ENCODE measurements around the gene ACP7.
"Not testable (repeated sequence)": the region's sequence is repeated elsewhere in the genome, so short reads cannot be mapped to it uniquely, and the experiment has no call there.

Gene ACP7

GRCh38 chr19:39133431-39134270 is 49.5 kb downstream of the ACP7 start:
- DNase-seq, result no peak

DNA sequence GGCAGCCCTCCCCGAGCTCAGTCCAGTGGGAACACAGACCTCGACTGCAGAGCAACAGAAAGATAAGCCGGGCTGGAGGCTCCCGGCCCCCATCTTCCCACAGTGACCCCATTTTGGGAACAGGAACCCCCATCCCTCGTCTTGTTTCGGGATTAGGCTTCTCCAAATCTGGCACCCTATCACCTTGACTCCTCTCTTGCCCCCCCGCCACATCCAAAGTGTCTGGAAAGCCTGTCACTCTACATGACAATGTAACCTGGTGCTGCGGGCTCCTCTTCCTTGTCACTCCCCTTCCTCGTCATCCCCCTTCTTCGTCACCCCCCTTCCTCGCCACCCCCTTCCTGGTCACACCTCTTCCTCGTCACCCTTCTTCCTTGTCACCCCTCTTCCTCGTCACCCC is 51.5 kb downstream of the ACP7 start:
- DNase-seq, result no peak

GRCh38 chr19:39136225-39136940 is 52.2 kb downstream of the ACP7 start:
- DNase-seq, result no peak

GRCh38 chr19:39137131-39137530 is 53.0 kb downstream of the ACP7 start:
- no peak for DNase-seq

- DNase-seq, result no peak
Observed at GRCh38 chr19:39138221-39139211, 54.3 kb downstream of the ACP7 start.

DNA sequence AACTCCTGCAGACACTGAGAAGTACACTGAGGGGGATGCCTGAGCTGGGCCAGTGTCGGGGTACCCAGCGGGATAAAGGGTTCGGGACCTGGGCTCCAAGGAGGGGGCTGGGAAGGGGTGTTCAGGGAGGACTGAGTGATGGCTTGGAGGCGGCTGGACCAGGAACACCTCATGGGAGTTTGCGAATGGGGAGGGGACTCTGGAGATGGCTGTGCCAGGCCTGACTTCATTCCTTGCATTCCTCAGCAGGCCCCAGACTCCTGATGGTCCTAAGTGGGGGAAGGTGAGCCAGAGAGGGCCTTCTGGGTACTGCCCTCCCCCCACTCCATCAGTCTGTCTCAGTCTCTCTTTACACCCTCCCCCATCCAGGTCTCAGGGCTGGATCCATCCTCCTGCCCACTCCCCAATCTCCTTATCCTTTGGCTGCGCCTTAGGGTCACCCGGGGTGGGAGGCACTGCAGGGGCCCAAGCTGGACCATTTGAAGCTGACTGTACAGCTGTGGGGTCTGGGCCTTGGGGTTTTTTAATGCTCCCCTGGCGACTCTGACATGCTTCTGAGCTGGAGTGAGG is 55.2 kb downstream of the ACP7 start:
- no peak for DNase-seq

DNA sequence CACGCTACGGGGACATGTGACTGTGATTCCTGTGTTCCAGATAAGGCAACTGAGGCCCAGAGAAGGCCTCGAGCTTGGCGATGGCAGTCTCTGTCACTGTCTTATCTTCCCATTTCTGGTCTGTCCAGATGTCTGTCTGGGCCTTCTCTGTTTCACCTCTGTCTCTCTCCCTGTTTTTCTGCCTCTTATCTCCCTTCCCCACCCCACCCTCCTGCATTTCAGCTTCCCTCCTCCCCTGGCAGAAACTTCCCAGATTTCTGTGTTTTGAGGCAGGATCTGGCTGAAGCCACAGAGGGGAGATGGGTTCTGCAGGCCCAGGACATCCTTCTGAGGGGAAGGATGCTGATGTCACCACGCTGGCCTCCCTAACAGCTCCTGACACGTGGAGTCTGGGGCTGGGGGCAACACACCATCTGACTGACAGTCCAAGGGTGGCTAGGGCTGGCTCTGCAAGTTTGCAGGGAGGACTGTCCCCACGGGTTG is 55.8 kb downstream of the ACP7 start:
- no peak for DNase-seq

DNA sequence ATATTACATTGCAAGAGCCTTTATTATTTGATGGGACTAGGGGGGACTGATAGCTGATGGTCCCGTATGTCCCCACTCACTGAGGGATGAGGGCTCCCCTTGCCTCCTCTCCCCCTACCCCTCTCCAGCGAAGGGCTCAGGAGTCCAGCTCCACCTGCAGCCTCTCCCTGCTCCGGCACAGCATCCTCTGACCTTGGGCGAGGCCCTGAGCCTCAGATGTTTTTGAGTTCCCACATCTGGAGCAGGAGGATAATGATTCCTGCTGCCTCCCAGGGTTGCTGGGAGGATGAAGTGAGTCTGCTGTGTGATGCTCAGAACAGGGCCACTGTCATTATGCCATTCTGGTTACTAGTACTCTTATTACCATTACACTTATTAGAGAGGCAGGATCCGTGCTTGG is 56.4 kb downstream of the ACP7 start:
- no peak for DNase-seq

DNA sequence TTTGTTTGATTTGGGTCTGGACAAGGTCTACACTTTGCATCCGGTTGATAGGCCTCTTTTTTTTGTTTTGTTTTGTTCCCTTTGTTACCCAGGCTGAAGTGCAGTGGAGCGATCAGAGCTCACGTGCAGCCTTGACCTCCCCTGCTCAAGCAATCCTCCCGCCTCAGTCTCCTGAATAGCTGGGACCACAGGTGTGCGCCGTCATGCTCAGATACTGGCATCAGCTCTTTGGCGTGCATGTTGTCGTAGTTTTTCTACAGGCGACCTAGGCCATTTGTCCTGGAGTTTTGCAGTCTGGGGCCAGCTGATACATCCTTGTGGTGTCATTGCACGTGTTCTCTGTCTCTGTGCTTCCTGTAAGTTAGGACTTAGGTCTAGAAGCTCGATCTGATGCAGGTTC is 57.8 kb downstream of the ACP7 start:
- no peak for DNase-seq

GRCh38 chr19:39142630-39143029 is 58.5 kb downstream of the ACP7 start:
- DNase-seq, result no peak

DNA sequence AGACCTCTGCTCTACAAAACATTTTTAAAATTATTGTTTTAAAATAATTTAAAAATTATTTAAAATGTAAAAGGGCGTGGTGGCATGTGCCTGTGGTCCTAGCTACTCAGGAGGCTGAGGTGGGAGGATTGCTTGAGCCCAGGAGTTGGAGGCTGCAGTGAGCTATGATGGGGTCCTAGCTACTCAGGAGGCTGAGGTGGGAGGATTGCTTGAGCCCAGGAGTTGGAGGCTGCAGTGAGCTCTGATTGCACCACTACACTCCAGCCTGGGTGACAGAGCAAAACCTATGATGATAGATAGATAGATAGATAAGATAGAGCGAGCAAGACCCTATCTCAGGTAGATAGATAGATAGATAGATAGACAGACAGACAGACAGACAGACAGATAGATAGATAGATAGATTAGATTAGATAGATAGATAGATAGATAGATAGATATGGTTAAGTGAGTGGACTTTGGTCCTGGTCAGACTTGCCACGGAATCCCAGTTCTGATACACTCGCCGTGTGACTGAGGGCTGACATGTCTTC is 59.7 kb downstream of the ACP7 start:
- not testable (repeated sequence) for DNase-seq

- no peak for DNase-seq
Observed at GRCh38 chr19:39144290-39145071, 60.3 kb downstream of the ACP7 start.

DNA sequence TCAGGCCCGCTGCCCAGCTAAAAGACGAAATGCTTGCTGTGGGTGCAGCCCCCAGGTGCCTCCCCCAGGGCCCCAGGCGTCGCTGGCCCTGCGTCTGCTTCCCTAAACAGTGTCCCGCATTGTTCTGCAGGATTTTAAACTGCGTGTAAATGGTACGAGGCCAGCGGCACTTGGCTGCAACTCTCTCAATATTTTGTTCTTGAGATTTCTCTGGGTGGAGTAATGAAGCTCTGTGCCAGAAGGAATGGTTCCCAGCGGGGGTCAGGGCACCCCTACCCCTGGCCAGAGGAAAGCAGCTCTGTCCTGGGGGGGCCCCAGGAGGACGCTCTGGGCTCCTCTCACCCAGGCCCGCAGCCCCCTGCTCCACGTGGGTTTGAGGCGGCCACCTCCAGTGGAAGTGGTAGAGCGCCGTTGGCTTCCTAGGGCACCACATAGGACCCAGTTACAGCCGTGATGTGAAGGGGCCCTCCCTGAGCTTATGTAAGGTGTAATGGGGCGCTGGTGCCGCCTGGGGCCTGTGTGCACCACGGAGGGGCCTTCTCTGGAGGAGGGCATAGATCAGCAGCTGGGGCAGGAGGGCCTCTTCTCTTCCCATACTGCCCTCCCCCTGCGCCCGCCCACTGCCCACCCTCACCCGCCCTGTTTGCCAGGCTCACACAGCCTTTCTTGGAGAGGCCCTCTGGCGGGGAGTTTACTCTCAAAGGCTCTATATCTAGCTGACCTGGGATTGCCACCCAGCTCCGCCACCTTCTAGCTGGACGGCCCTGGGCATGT is 61.2 kb downstream of the ACP7 start:
- DNase-seq, result no peak

- no peak for DNase-seq
Observed at GRCh38 chr19:39146091-39146490, 61.9 kb downstream of the ACP7 start.

DNA sequence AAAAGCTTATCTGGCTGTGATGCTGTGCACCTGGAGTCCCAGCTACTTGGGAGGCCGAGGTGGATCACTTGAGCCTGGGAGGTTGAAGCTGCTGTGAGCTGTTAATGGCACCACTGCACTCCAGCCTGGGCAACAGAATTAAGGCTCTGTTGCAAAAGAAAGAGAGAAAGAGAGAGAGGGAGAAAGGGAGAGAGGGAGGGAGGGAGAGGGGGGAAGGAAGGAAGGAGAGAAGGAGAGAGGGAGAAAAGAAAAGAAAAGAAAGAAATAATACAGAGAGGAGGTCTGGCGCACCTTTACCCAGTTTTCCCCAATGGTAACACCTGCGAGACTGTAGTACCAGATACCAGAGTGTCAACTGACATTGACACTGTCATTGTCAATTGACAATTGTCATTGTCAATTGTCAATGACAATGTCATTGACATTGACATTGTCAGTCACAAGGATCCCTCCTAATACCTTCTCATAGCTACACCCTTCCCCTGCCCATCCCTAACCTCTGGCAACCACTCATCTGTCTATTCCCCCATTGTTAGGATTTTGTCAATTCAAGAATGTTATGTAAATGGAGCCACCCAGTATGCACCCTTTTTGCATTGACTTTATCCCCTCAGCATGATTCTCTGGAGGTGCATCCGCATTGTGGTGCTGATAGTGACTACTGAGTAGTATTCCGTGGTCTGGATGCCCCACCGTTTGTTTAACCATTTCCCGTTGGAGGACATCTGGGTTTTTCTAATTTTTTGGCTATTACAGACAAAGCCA is 62.7 kb downstream of the ACP7 start:
- no peak for DNase-seq

- no peak for DNase-seq
Observed at GRCh38 chr19:39147480-39147879, 63.3 kb downstream of the ACP7 start.

- DNase-seq, result no peak
Observed at GRCh38 chr19:39148939-39149529, 64.9 kb downstream of the ACP7 start.

GRCh38 chr19:39150235-39150634 is 66.1 kb downstream of the ACP7 start:
- no peak for DNase-seq

- DNase-seq, result no peak
Observed at GRCh38 chr19:39150807-39151600, 66.8 kb downstream of the ACP7 start.

Data from GF-D8 (cell line).